HEK293 (cell line): ENCODE measurements around the gene PCID2.

Source experiments
- CTCF ChIA-PET: fragments of 350-600 bp; formaldehyde crosslinking; extraction: SDS; loops from one replicate; lab custom pipeline; 2021; ENCODE audit warnings: antibody characterized with exemption; lab: Yijun Ruan, JAX
- POLR2A ChIA-PET: fragments of 300-600 bp; formaldehyde crosslinking; extraction: SDS; loops from one replicate; lab custom pipeline; 2020; ENCODE audit warnings: antibody characterized with exemption, inconsistent platforms; lab: Yijun Ruan, JAX
- H3K27ac ChIP-seq: fragments of 200-500 bp; sonication (Bioruptor generic); 2 replicates; pipeline ENCODE4 v1.5.1; 2014; ENCODE audit warnings: low read depth, low read length, control low read depth, inconsistent platforms; ENCODE audit errors: extremely low read depth
- H3K36me3 ChIP-seq, 2 experiments: fragments of 200-500 bp in 1 of 2; sonication (Bioruptor generic) in 1 of 2; 1 replicate in 1 of 2; 2 replicates in 1 of 2; pipeline ENCODE4 v1.5.1; 2014 to 2017; ENCODE audit warnings: inconsistent platforms in 2 of 2, low read length in 2 of 2; ENCODE audit not compliant: control insufficient read depth in 2 of 2, insufficient read depth in 1 of 2
- H3K4me1 ChIP-seq: fragments of 200-500 bp; sonication (Bioruptor generic); 2 replicates; pipeline ENCODE4 v1.5.1; 2014; ENCODE audit warnings: mild to moderate bottlenecking, low read length, inconsistent platforms; ENCODE audit not compliant: control insufficient read depth, insufficient read depth
- H3K4me3 ChIP-seq: 2 replicates; pipeline ENCODE4 v1.5.1; 2011; ENCODE audit warnings: low read depth, mild to moderate bottlenecking, control low read depth, low read length, moderate library complexity
- H3K9me3 ChIP-seq: fragments of 200-500 bp; sonication (Bioruptor generic); 2 replicates; pipeline ENCODE4 v1.5.1; 2014; ENCODE audit warnings: low read depth, low read length, inconsistent platforms; ENCODE audit not compliant: control insufficient read depth, insufficient read depth
- GLIS1 ChIP-seq: fragments of 450-650 bp; formaldehyde crosslinking; IDR thresholded peaks from 2 replicates; pipeline ENCODE4 v1.5.1; 2016; ENCODE audit warnings: missing biosample characterization, missing genetic modification characterization
- IKZF3 ChIP-seq: fragments of 450-650 bp; IDR thresholded peaks from 2 replicates; pipeline ENCODE4 v1.5.0; 2018; ENCODE audit warnings: missing biosample characterization, mild to moderate bottlenecking, missing genetic modification characterization, moderate library complexity
- MEIS1 ChIP-seq: sonication (generic); formaldehyde crosslinking; IDR thresholded peaks from 2 replicates; pipeline ENCODE4 v1.8.1; 2022; ENCODE audit warnings: missing genetic modification reagents, mild to moderate bottlenecking, borderline replicate concordance
- ZBTB1 ChIP-seq: fragments of 450-650 bp; formaldehyde crosslinking; IDR thresholded peaks from 2 replicates; pipeline ENCODE4 v1.5.1; 2016; ENCODE audit warnings: missing biosample characterization, missing genetic modification characterization
- ZBTB17 ChIP-seq: fragments of 450-650 bp; formaldehyde crosslinking; IDR thresholded peaks from 2 replicates; pipeline ENCODE4 v1.5.1; 2016; ENCODE audit warnings: missing biosample characterization, missing genetic modification characterization
- ZFP37 ChIP-seq: fragments of 450-650 bp; formaldehyde crosslinking; IDR thresholded peaks from 2 replicates; pipeline ENCODE4 v1.5.1; 2016; ENCODE audit warnings: missing biosample characterization, missing genetic modification characterization
- ZFP41 ChIP-seq: fragments of 450-650 bp; formaldehyde crosslinking; IDR thresholded peaks from 2 replicates; pipeline ENCODE4 v1.5.1; 2016; ENCODE audit warnings: missing biosample characterization, missing genetic modification characterization, borderline replicate concordance
- ZIC2 ChIP-seq: fragments of 450-650 bp; formaldehyde crosslinking; IDR thresholded peaks from 2 replicates; pipeline ENCODE4 v1.5.1; 2016; ENCODE audit warnings: missing biosample characterization, missing genetic modification characterization
- ZNF10 ChIP-seq: fragments of 450-650 bp; formaldehyde crosslinking; IDR thresholded peaks from 2 replicates; pipeline ENCODE4 v1.5.1; 2017; ENCODE audit warnings: missing biosample characterization, missing genetic modification characterization
- ZNF121 ChIP-seq: fragments of 450-650 bp; formaldehyde crosslinking; IDR thresholded peaks from 2 replicates; pipeline ENCODE4 v1.5.1; 2016; ENCODE audit warnings: missing biosample characterization, missing genetic modification characterization
- ZNF184 ChIP-seq: fragments of 450-650 bp; IDR thresholded peaks from 2 replicates; pipeline ENCODE4 v1.5.1; 2018; ENCODE audit warnings: missing biosample characterization, mild to moderate bottlenecking, missing genetic modification characterization
- ZNF223 ChIP-seq: fragments of 450-650 bp; formaldehyde crosslinking; IDR thresholded peaks from 2 replicates; pipeline ENCODE4 v1.5.1; 2016; ENCODE audit warnings: missing biosample characterization, missing genetic modification characterization
- ZNF394 ChIP-seq: fragments of 450-650 bp; formaldehyde crosslinking; IDR thresholded peaks from 2 replicates; pipeline ENCODE4 v1.5.1; 2016; ENCODE audit warnings: missing biosample characterization, missing genetic modification characterization, mild to moderate bottlenecking, moderate library complexity, borderline replicate concordance
- ZNF433 ChIP-seq: fragments of 450-650 bp; formaldehyde crosslinking; IDR thresholded peaks from 2 replicates; pipeline ENCODE4 v1.5.1; 2016; ENCODE audit warnings: missing biosample characterization, missing genetic modification characterization, low read depth
- ZNF48 ChIP-seq: fragments of 450-650 bp; formaldehyde crosslinking; IDR thresholded peaks from 2 replicates; pipeline ENCODE4 v1.5.1; 2016; ENCODE audit warnings: missing biosample characterization, missing genetic modification characterization
- ZNF548 ChIP-seq: fragments of 450-650 bp; formaldehyde crosslinking; IDR thresholded peaks from 2 replicates; pipeline ENCODE4 v1.5.1; 2016; ENCODE audit warnings: missing biosample characterization, missing genetic modification characterization
- ZNF76 ChIP-seq: fragments of 450-650 bp; formaldehyde crosslinking; IDR thresholded peaks from 2 replicates; pipeline ENCODE4; 2016; ENCODE audit warnings: low read depth, missing biosample characterization, missing genetic modification characterization, borderline replicate concordance
- ZNF776 ChIP-seq: fragments of 450-650 bp; formaldehyde crosslinking; IDR thresholded peaks from 2 replicates; pipeline ENCODE4 v1.5.0; 2017; ENCODE audit warnings: missing biosample characterization, missing genetic modification characterization, borderline replicate concordance
- TF ChIP-seq, protein P1 (sequence below): fragments of 450-650 bp; formaldehyde crosslinking; IDR thresholded peaks from 2 replicates; pipeline ENCODE4 v1.5.1; 2016; ENCODE audit warnings: missing biosample characterization, missing genetic modification characterization
- TF ChIP-seq, protein P2 (sequence below): fragments of 450-650 bp; formaldehyde crosslinking; IDR thresholded peaks from 2 replicates; pipeline ENCODE4 v1.5.1; 2016; ENCODE audit warnings: missing biosample characterization, missing genetic modification characterization

Gene PCID2

DNA sequence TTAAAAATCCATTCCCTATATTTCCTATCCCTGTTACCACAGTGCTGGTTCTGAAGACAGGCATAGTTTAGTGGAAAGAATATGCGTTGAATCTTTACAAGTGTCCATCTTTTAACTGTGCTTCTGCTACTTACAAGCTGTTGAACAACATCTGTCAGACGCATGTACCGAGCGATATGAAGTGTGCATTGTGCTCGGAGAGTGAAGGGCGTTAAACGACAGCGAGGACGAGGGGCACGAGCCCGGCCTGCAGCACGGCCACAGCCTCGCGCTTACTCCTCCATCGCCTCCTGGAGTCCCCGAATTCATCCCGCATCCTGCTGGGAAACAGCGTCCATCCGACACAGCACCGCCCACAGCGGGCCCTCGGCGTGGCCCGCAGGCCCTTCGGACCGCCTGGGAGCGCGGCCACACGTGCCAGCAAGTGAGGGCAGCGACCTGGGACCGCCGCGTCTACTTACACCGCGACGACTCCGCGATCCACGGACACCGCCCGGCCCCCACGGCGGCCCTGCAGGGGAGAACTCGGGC, 514 bp downstream of the PCID2 start:
- CTCF ChIA-PET = no interaction called here
- H3K27ac ChIP-seq = peak overlapping the region; percentile 86; the same call in 1 of the 2 replicates
- POLR2A ChIA-PET = interaction anchor here (0.9 to 1.4 kb wide), 2 partner anchors 16 to 21 kb away, joined by 3 to 6 read pairs; no protein-coding TSS in a partner anchor
- H3K36me3 ChIP-seq = peaks cover 0 to 47% of the 10 kb centered on the region in 2 experiments; a peak in 1 of 3 replicates
- no peaks in the 10 kb centered on the region for H3K9me3 ChIP-seq
- no peaks in the 10 kb centered on the region; the same call in 1 of the 2 replicates for H3K4me1 ChIP-seq
- H3K4me3 ChIP-seq = peak overlapping the region; percentile 97
- TF ChIP-seq GLIS1 (tag by site-specific recombination) (0 out of 2 replicates have a peak, but pooled peaks have one; percentile 7), ZNF394 (tag by site-specific recombination) (no peak), ZIC2 (tag by site-specific recombination) (peak; percentile 88), IKZF3 (tag by site-specific recombination) (peak; percentile 47; the same call in 1 of the 2 replicates), ZFP41 (tag by site-specific recombination) (no peak), ZNF184 (tag by site-specific recombination) (no peak)
- TF ChIP-seq, all 188 proteins: peak for 3

DNA sequence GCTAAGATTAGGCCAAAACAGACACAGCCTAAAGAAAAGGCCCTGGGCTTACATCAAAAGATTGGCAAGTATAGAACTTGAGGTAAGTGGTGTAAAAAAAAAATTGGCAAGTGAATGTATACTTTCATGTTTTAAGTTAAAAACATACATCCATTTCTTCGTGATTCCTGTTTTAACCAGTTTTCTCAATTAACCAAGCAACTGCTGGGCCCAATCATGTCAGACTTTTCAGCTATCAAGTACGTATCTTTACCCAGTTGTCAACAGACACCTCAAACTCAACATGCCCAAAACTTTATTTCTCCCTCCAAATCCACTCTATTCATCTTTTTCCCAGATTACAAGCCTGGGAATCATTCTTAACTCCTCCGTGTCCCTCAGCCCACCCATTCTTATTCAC, 1.0 kb downstream of the PCID2 start:
- H3K4me3 ChIP-seq = peak overlapping the region; percentile 97
- no peaks in the 10 kb centered on the region; the same call in 1 of the 2 replicates for H3K4me1 ChIP-seq
- peaks cover 0 to 47% of the 10 kb centered on the region in 2 experiments; a peak in 1 of 3 replicates for H3K36me3 ChIP-seq
- POLR2A ChIA-PET = interaction anchor here (0.6 kb wide), 1 partner anchor 18 kb away, joined by 3 read pairs; no protein-coding TSS in a partner anchor
- CTCF ChIA-PET = no interaction called here
- H3K27ac ChIP-seq = no peak overlapping the region
- no peaks in the 10 kb centered on the region for H3K9me3 ChIP-seq
- no peak for TF ChIP-seq ZNF433 (tag by site-specific recombination)
- no peak for TF ChIP-seq ZBTB1 (tag by site-specific recombination)
- TF ChIP-seq ZNF48 (tag by site-specific recombination) = no peak
- TF ChIP-seq ZNF223 (tag by site-specific recombination) = no peak
- no peak for TF ChIP-seq MEIS1 (CRISPR knock-in tag)
- no peak for TF ChIP-seq ZNF121
- TF ChIP-seq, protein P1, sequence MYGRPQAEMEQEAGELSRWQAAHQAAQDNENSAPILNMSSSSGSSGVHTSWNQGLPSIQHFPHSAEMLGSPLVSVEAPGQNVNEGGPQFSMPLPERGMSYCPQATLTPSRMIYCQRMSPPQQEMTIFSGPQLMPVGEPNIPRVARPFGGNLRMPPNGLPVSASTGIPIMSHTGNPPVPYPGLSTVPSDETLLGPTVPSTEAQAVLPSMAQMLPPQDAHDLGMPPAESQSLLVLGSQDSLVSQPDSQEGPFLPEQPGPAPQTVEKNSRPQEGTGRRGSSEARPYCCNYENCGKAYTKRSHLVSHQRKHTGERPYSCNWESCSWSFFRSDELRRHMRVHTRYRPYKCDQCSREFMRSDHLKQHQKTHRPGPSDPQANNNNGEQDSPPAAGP = no peak
- TF ChIP-seq ZFP37 (tag by site-specific recombination) = no peak
- no peak for TF ChIP-seq ZNF776
- TF ChIP-seq ZNF548 (tag by site-specific recombination) = no peak
- no peak for TF ChIP-seq ZNF76 (tag by site-specific recombination)

DNA sequence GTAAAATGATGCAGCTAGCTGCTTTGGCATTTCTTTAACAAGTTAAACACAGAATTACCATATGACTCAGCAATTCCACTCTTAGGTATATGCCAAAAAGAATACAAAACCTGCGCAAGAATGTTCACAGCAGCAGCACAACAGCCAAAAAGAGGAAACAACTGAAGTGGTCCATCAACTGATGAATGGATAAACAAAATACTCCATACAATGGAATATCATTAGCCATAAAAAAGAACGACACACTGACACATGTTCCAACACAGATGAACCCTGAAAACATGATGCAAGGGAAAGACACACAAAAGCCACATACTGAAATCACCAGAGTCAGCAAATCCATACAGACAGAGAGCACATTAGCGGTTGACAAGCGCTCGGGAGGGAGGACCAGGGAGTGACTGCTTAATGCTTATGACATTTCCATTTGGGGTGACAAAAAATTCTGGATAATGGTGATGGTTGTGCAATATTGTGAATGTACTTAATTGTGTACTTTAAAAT, 3.0 kb downstream of the PCID2 start:
- POLR2A ChIA-PET = no interaction called here
- peaks cover 0 to 34% of the 10 kb centered on the region in 2 experiments; a peak in 2 of 3 replicates for H3K36me3 ChIP-seq

More for the DNA sequence above, 3.0 kb downstream of the PCID2 start:
- TF ChIP-seq ZBTB17 (tag by site-specific recombination) (peak; percentile 39; the same call in 1 of the 2 replicates), ZNF10 (tag by site-specific recombination) (peak; percentile 85)
- TF ChIP-seq, protein P2, sequence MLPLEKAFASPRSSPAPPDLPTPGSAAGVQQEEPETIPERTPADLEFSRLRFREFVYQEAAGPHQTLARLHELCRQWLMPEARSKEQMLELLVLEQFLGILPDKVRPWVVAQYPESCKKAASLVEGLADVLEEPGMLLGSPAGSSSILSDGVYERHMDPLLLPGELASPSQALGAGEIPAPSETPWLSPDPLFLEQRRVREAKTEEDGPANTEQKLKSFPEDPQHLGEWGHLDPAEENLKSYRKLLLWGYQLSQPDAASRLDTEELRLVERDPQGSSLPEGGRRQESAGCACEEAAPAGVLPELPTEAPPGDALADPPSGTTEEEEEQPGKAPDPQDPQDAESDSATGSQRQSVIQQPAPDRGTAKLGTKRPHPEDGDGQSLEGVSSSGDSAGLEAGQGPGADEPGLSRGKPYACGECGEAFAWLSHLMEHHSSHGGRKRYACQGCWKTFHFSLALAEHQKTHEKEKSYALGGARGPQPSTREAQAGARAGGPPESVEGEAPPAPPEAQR = no peak
- CTCF ChIA-PET = interaction anchor here (0.6 kb wide), 1 partner anchor 69 kb away, joined by 3 read pairs; no protein-coding TSS in a partner anchor
- Histone ChIP-seq H3K27ac (no peak overlapping the region), H3K4me1 (no peaks in the 10 kb centered on the region; the same call in 1 of the 2 replicates), H3K4me3 (no peak overlapping the region), H3K9me3 (no peaks in the 10 kb centered on the region)
